SK-N-SH treated with all-trans-retinoic acid at 6 μM for 48 hours (cell line): ENCODE data around the gene RNASEH2B.

Source experiments
- CSDC2 ChIP-seq: fragments of 250-450 bp; sonication (Bioruptor Pico); IDR thresholded peaks from 2 replicates; pipeline ENCODE4 v1.5.0; 2020; ENCODE audit warnings: mild to moderate bottlenecking, moderate library complexity
- ZFP3 ChIP-seq: fragments of 250-450 bp; sonication (Bioruptor Pico); IDR thresholded peaks from 2 replicates; pipeline ENCODE4 v1.5.0; 2020; ENCODE audit warnings: mild to moderate bottlenecking, moderate library complexity
- TF ChIP-seq, protein P1 (sequence below): fragments of 250-450 bp; sonication (Bioruptor Pico); IDR thresholded peaks from 2 replicates; pipeline ENCODE4 v1.5.1; 2020; ENCODE audit warnings: low read depth, mild to moderate bottlenecking, moderate library complexity

DNA sequence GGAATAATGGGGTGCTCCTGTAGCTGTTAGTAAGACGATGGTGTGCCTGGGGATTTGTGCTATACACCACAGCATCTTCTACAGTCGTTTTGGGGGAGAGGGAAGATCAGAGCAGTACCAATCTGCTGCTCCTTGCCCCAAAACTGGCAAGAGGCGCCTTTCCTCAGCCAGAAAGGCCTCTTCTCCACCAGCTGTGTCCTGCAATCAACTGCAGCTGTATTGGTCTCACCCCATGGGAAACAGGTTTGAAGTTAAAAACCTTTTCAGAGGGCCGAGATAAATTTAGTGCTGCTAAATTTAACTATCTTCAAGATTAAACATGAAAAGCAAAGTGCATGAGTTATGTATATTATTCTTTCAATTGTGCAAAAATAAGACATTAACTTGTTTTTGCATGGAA lies 1.2 kb upstream of the RNASEH2B start:
- TF ChIP-seq ZFP3 (CRISPR knock-in tag), result no peak
- TF ChIP-seq CSDC2 (CRISPR knock-in tag), result no peak
- TF ChIP-seq, protein P1, sequence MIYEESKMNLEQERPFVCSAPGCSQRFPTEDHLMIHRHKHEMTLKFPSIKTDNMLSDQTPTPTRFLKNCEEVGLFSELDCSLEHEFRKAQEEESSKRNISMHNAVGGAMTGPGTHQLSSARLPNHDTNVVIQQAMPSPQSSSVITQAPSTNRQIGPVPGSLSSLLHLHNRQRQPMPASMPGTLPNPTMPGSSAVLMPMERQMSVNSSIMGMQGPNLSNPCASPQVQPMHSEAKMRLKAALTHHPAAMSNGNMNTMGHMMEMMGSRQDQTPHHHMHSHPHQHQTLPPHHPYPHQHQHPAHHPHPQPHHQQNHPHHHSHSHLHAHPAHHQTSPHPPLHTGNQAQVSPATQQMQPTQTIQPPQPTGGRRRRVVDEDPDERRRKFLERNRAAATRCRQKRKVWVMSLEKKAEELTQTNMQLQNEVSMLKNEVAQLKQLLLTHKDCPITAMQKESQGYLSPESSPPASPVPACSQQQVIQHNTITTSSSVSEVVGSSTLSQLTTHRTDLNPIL, result no peak
